GM12865 (cell line): ENCODE data around the gene SSH3.
"Not testable (repeated sequence)": the region's sequence is repeated elsewhere in the genome, so short reads cannot be mapped to it uniquely, and the experiment has no call there.

Source experiments
- DNase-seq: peaks from one replicate; pipeline ENCODE4 v3.0.0; 2010; ENCODE audit warnings: low read depth
- H3K4me3 ChIP-seq: 2 replicates; pipeline ENCODE4 v1.5.1; 2011; ENCODE audit warnings: mild to moderate bottlenecking, low read depth, low read length, control low read depth
- CTCF ChIP-seq: IDR thresholded peaks from 2 replicates; pipeline ENCODE4 v1.5.1; 2011; ENCODE audit warnings: low read length, control low read depth, low read depth, inconsistent platforms; ENCODE audit not compliant: insufficient read depth; ENCODE audit errors: missing control alignments

The SSH3 gene

GRCh38 chr11:67316882-67317204 is 13.5 kb downstream of the SSH3 start:
- DNase-seq: no peak
- TF ChIP-seq CTCF: no peak
- peak overlapping the region; percentile 97 for H3K4me3 ChIP-seq

- peak overlapping the region; percentile 97 for H3K4me3 ChIP-seq
- peak; percentile 87 for TF ChIP-seq CTCF
- DNase-seq: peak; percentile 97
Observed at GRCh38 chr11:67317205-67317887, 14.0 kb downstream of the SSH3 start.

- peak overlapping the region; percentile 97 for H3K4me3 ChIP-seq
- TF ChIP-seq CTCF: no peak
- DNase-seq: no peak
Observed at GRCh38 chr11:67317888-67318555, 14.7 kb downstream of the SSH3 start.

- DNase-seq, H3K4me3 ChIP-seq: not testable (repeated sequence)
Observed at GRCh38 chr11:67318876-67319275, 15.5 kb downstream of the SSH3 start.

GRCh38 chr11:67320011-67320410 is 16.7 kb downstream of the SSH3 start:
- no peak overlapping the region for H3K4me3 ChIP-seq
- DNase-seq: no peak
- TF ChIP-seq CTCF: no peak

- TF ChIP-seq CTCF: no peak
- no peak overlapping the region for H3K4me3 ChIP-seq
- no peak for DNase-seq
Observed at GRCh38 chr11:67320691-67321090, 17.4 kb downstream of the SSH3 start.

GRCh38 chr11:67321313-67321871 is 18.1 kb downstream of the SSH3 start:
- no peak for TF ChIP-seq CTCF
- no peak for DNase-seq
- no peak overlapping the region for H3K4me3 ChIP-seq
